ENCODE measurements around the gene STAB1. TPM values are rescaled to one million over a fixed set of nuclear protein-coding genes. Genes with fewer than 3 reads are reported as not detected.

Gene STAB1, protein sequence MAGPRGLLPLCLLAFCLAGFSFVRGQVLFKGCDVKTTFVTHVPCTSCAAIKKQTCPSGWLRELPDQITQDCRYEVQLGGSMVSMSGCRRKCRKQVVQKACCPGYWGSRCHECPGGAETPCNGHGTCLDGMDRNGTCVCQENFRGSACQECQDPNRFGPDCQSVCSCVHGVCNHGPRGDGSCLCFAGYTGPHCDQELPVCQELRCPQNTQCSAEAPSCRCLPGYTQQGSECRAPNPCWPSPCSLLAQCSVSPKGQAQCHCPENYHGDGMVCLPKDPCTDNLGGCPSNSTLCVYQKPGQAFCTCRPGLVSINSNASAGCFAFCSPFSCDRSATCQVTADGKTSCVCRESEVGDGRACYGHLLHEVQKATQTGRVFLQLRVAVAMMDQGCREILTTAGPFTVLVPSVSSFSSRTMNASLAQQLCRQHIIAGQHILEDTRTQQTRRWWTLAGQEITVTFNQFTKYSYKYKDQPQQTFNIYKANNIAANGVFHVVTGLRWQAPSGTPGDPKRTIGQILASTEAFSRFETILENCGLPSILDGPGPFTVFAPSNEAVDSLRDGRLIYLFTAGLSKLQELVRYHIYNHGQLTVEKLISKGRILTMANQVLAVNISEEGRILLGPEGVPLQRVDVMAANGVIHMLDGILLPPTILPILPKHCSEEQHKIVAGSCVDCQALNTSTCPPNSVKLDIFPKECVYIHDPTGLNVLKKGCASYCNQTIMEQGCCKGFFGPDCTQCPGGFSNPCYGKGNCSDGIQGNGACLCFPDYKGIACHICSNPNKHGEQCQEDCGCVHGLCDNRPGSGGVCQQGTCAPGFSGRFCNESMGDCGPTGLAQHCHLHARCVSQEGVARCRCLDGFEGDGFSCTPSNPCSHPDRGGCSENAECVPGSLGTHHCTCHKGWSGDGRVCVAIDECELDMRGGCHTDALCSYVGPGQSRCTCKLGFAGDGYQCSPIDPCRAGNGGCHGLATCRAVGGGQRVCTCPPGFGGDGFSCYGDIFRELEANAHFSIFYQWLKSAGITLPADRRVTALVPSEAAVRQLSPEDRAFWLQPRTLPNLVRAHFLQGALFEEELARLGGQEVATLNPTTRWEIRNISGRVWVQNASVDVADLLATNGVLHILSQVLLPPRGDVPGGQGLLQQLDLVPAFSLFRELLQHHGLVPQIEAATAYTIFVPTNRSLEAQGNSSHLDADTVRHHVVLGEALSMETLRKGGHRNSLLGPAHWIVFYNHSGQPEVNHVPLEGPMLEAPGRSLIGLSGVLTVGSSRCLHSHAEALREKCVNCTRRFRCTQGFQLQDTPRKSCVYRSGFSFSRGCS (N-terminal part only)
- 0.21 and 0.24 TPM in 2 replicates for total RNA-seq

DNA sequence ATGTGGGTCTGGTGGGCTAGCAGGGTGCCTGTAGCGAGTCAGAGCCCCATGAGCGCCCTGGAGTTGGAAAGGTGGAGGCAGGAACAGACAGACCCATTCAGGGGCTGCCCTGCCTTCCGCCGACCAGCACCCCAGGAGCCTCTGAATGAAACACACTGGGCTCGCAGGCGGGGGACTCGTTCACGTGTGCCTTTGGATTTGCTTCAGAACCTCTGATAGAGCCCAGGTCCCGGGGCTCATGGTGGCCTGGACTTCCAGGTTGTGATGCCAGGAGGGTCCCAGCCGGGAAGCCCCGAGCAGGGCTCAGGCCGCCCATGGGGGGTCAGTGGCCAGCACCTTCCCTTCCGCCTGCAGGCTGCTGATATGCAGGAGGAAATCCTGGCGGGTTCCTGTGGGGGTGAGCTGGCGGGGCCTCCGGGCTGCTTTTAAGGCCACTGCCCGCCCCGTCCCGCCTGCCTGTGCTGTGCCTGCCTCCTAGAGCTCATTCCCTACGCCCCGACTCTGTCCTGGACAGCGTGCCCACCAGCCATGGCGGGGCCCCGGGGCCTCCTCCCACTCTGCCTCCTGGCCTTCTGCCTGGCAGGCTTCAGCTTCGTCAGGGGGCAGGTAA lies at the start of gene STAB1:
Gene STAB1 (plus strand): TSS at position 453 of the 610 bp plus-strand sequence. CDS start 76 bp downstream, at position 529.

DNA sequence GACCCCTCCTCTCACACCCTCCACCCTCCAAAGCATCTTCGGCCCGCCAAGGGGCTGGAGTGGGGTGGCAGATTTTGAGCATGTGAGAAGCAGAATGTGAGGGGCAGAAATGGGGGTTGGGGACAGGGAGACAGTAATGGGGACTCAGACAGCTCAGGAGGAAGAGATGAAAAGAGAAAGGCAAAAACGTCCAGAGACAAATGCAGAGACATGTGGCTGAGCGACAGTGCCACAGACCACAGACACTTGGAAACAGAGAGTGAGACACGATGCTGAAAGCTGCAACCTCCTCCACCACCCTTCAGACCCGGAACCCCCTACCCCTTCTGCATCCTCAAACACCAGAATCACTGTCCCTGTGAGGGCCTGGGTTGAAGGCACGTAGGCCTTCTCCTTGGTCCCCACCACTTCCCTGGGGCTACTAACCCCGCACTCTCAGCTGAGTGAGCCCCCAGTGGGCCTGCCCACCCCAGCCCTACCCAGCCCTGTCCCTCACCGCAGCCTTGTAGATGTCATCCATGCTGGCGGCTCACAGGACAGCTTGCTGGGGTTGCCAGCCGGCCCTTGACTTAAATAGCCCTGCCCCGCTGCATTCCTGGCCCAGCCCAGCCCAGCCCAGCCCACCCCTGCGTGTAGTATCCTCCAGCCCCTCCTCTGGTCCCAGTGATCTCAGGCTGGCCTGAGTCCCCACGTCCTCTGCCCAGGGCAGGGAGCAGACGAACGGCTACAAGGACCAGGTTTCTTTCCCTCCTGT lies 41.5 kb upstream of the STAB1 start, which contains the start of gene TNNC1:
Gene TNNC1 (minus strand): TSS at position 546 of the 754 bp plus-strand sequence. CDS start 26 bp downstream, at position 520.

DNA sequence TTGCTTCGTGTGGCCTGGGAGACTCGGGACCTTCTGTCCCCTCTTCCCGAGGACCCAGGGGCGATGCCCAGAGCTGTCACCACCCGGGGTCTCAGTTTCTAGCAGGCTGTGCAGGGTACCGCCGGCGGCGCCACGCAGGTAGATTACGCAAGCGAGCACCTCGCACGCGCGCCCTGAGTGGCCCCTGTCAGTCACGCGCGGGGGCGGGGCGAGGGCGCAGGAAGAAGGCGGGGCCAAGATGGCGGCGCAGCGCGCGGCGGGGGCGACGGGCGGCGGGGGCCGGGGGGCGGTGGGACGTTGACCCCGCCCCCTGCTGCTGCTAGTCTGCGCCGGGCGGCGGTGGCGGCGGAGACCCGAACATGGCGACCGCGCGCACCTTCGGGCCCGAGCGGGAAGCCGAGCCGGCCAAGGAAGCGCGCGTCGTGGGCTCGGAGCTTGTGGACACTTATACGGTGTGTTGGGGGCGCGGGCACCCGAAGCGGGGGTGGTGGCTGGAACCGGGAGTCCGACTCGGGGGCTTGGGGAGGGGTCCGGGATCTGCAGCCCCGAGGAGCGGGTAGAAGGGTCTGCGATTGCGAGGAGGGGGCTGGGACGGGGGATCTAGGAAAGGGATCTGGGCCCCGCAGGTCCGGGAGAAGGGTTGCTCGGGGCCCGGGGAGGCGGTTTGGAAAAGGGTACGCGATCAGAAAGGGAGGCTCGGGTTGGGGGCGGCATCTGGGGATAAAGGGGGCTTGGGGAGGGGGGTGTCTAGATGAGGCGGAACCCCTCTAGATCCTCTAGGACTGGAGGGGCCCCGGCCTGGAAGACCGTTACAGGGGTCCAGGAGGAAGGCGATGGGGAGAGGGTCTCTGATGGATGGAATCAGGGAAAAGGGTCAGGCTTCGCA lies 39.6 kb upstream of the STAB1 start, which contains the start of gene NISCH:
Gene NISCH (plus strand): TSS at position 322 of the 886 bp plus-strand sequence. CDS start 38 bp downstream, at position 360.

DNA sequence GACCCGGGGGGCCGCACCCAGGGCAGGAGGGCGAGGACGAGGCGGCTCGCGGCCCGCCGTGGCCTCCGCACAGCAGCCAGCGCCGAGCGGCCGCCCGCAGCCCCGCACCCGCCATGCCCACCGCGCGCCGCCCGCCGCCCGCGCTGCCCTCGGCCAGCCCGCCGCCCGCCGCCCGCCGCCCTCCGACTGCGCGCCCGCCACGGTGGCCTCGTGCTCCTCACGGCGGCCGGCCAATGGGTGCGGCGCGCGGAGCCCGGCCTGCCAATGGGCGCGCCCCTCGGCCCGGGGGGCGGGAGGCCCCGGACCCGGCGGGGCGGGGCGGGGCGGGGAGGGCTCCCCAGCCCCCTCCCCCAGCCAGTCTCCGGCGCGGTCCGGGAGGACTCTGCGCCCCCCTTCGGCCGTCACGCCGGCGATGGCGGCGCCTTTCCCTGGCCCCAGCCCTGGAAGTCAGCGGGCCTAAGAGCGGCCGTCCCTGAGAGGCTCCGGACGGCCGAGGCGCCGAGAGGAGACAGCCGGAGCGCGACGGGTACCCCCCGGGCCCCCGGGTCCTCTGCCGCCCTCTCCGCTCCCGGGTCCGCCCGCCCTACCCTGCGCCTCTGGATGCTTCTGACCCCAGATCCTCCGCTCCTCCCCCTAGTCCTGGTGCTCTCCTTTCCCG lies 38.6 kb downstream of the STAB1 start, which contains the start of gene NT5DC2:
Gene NT5DC2 (minus strand): TSS at position 235 of the 658 bp plus-strand sequence. CDS start 120 bp downstream, at position 115.

DNA sequence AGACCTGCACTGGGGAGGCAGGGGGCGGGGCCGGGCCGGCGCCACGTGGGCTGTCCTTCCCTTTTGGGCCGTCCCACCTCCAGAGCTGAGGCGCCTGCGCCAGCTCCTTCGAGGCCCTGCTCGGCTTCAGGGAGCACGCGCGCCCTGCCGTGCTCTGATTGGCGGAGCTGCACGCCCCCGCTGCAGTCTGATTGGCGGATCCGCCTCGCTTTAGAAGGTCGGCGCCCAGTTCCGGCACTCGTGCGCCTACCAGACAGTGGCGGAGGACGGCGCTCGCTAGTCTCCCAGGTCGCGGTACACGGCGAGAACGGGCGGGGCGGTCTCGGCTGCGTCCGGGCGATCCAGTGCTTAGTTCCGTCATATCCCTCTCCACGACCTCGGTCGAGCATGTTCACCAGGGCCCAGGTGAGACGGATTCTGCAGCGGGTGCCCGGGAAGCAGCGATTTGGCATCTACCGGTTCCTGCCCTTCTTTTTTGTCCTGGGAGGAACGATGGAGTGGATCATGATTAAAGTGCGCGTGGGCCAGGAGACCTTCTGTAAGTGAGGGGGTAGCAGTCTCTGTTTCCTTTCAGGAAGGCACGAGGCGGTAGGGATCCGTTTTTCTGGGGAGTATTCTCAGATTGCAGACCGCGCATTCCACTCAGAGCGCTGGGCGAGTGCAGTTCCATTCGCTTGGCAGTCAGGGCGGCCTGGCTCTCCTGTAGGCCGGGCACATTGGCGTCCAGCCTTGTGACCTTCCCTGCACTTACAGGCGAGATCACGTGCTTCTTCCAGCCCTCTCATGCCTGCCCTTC lies 41.4 kb downstream of the STAB1 start, which contains the start of gene UQCC5:
Gene UQCC5 (plus strand): TSS at position 237 of the 796 bp plus-strand sequence. CDS start 151 bp downstream, at position 388.

Other genes starting within 250 kb of the STAB1 start
- gene PPM1M, start 249.6 kb upstream of the STAB1 start, total RNA-seq = 3.4 and 6.0 TPM in 2 replicates
- 54.9 and 62.7 TPM in 2 replicates for gene WDR82, start 216.7 kb upstream of the STAB1 start, total RNA-seq
- gene GLYCTK, start 207.5 kb upstream of the STAB1 start, total RNA-seq = 3.4 and 5.8 TPM in 2 replicates
- gene DNAH1, start 179.0 kb upstream of the STAB1 start, total RNA-seq = 0.85 and 0.96 TPM in 2 replicates
- gene BAP1, start 85.3 kb upstream of the STAB1 start, total RNA-seq = 52.4 and 79.3 TPM in 2 replicates
- 5.8 and 9.6 TPM in 2 replicates for gene PHF7, start 84.7 kb upstream of the STAB1 start, total RNA-seq
- under 0.01 and 1.7 TPM in 2 replicates for gene SEMA3G, start 50.2 kb upstream of the STAB1 start, total RNA-seq
- 0.48 TPM in 1 of 2 replicates, not detected in the other for gene TNNC1, start 41.3 kb upstream of the STAB1 start, total RNA-seq
- gene NISCH, start 39.7 kb upstream of the STAB1 start, total RNA-seq = 29.4 and 39.3 TPM in 2 replicates
- 26.2 and 30.8 TPM in 2 replicates for gene NT5DC2, start 38.5 kb downstream of the STAB1 start, total RNA-seq
- gene UQCC5, start 41.3 kb downstream of the STAB1 start, total RNA-seq = 0.48 and 1.1 TPM in 2 replicates
- 48.0 and 78.2 TPM in 2 replicates for gene PBRM1, start 190.6 kb downstream of the STAB1 start, total RNA-seq
- gene GNL3, start 190.7 kb downstream of the STAB1 start, total RNA-seq = 202 and 315 TPM in 2 replicates
- 67.6 and 68.7 TPM in 2 replicates for gene GLT8D1, start 210.5 kb downstream of the STAB1 start, total RNA-seq
- gene SPCS1, start 210.8 kb downstream of the STAB1 start, total RNA-seq = 39.8 and 47.5 TPM in 2 replicates

Data from tracheal epithelial cell (primary cell).